NT2/D1 (cell line): Measurements from ENCODE around the gene CBLN4.

ENCODE experiments used
- DNase-seq: peaks from one replicate; pipeline ENCODE4 v3.0.0-alpha.2; 2011; ENCODE audit warnings: low read depth, low spot score
- H3K27me3 ChIP-seq: 2 replicates; pipeline ENCODE4 v1.6.0; 2011; ENCODE audit warnings: mild to moderate bottlenecking; ENCODE audit not compliant: insufficient read length, insufficient read depth
- H3K36me3 ChIP-seq: 2 replicates; pipeline ENCODE4 v1.6.1; 2011; ENCODE audit warnings: mild to moderate bottlenecking, low read length, mixed read lengths; ENCODE audit not compliant: insufficient read depth, insufficient read length
- H3K4me1 ChIP-seq: 2 replicates; pipeline ENCODE4 v1.5.1; 2011; ENCODE audit not compliant: insufficient read depth, insufficient read length
- H3K4me3 ChIP-seq: 2 replicates; pipeline ENCODE4 v1.5.1; 2011; ENCODE audit warnings: low read depth; ENCODE audit not compliant: insufficient read length
- H3K9ac ChIP-seq: 2 replicates; pipeline ENCODE4 v1.6.0; 2011; ENCODE audit warnings: low read depth; ENCODE audit not compliant: insufficient read length
- H3K9me3 ChIP-seq: 2 replicates; pipeline ENCODE4 v1.5.1; 2011; ENCODE audit warnings: mild to moderate bottlenecking, low read length; ENCODE audit not compliant: insufficient read depth
- SUZ12 ChIP-seq: IDR thresholded peaks from 2 replicates; pipeline ENCODE4 v1.6.1; 2011; ENCODE audit not compliant: insufficient read length, insufficient read depth; ENCODE audit errors: extremely low read depth
- YY1 ChIP-seq: IDR thresholded peaks from 2 replicates; pipeline ENCODE4 v1.6.1; 2011; ENCODE audit not compliant: insufficient read length, insufficient read depth
- ZNF274 ChIP-seq: IDR thresholded peaks from 2 replicates; pipeline ENCODE4 v1.6.1; 2011; ENCODE audit warnings: mild to moderate bottlenecking, low read depth, low read length

The CBLN4 gene

DNA sequence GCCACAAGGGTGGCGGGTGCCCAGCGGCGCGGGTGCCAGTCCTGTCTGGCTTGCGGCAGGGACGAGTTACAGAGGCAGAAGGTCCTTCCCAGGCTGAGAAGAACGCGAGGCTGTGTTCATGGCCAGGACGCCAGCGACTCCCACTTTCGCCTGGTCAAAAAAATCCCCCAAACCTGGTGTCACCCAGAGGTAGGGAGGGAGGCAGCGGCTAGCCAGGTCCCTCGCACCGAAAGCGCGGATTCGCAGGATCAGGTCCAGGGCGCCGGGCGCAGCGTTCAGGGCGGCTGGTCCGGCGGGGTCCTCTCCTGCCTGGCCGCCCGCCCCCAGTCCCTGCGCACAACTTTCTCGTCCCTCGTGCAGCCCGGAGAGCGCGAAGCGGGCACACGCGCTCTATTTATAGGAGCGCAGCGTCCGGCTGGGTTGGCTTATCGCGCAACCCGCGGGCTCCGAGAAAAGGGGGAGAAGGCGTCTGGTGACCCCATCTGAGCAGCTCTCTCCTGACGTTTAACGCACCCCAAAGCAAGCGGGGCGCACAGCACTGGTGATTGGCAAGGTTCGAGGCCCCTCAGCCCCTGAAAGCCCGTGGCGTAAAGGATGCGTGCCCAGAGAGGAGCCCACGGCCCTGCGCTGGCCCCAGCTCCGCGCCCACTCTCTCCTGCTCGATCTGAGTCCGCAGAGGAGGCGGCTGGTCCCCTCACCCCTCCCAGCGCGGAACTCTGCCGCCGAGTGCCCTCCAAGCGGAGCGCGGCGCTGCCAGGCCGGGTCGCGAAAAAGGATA is 519 bp downstream of the CBLN4 start:
- Histone ChIP-seq H3K36me3 (no peaks in the 10 kb centered on the region), H3K27me3 (peaks cover 82% of the 10 kb centered on the region), H3K4me3 (peak overlapping the region; percentile 68), H3K9ac (peak overlapping the region; percentile 79), H3K9me3 (no peaks in the 10 kb centered on the region), H3K4me1 (no peaks in the 10 kb centered on the region)
- no peak for TF ChIP-seq YY1
- peak; percentile 78 for TF ChIP-seq SUZ12
- TF ChIP-seq ZNF274: no peak
- no peak for DNase-seq

DNA sequence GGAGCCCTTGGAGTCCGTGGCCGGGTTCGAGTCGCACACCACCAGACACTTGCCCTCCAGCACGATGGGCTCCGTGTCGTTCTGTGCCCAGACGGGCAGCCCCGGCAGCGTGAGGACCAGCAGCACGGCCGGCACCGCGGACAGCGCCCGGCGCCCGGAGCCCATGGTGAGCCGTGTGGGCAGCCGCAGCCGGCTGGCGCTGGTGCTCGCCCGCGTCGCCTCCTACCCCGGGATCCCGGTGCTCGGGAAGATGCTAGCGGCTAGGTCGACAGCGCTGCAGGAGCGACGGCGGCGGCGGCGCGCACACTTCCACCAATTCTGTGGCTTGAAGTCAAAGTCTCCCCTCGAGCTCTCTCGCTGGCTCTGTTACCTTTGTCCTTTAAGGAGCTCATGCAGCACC is 1.3 kb downstream of the CBLN4 start:
- Histone ChIP-seq H3K4me3 (peak overlapping the region; percentile 33), H3K36me3 (no peaks in the 10 kb centered on the region), H3K27me3 (peaks cover 82% of the 10 kb centered on the region), H3K9me3 (no peaks in the 10 kb centered on the region), H3K9ac (peak overlapping the region; percentile 23), H3K4me1 (no peaks in the 10 kb centered on the region)
- no peak for DNase-seq
- TF ChIP-seq ZNF274 (no peak), YY1 (no peak), SUZ12 (no peak)

GRCh38 chr20:56002908-56003800 is 2.2 kb downstream of the CBLN4 start:
- H3K4me3 ChIP-seq: peak overlapping the region; percentile 33
- no peaks in the 10 kb centered on the region for H3K9me3 ChIP-seq
- no peak overlapping the region for H3K9ac ChIP-seq
- H3K4me1 ChIP-seq: no peaks in the 10 kb centered on the region
- H3K27me3 ChIP-seq: peaks cover 78% of the 10 kb centered on the region
- H3K36me3 ChIP-seq: no peaks in the 10 kb centered on the region
- DNase-seq: peak; percentile 30
- no peak for TF ChIP-seq ZNF274

GRCh38 chr20:56001890-56002289 is 3.4 kb downstream of the CBLN4 start:
- Histone ChIP-seq H3K9me3 (no peaks in the 10 kb centered on the region), H3K27me3 (peaks cover 65% of the 10 kb centered on the region), H3K4me1 (no peaks in the 10 kb centered on the region), H3K4me3 (no peak overlapping the region), H3K9ac (no peak overlapping the region), H3K36me3 (no peaks in the 10 kb centered on the region)
- no peak for DNase-seq
- TF ChIP-seq YY1 (no peak), SUZ12 (no peak), ZNF274 (no peak)

DNA sequence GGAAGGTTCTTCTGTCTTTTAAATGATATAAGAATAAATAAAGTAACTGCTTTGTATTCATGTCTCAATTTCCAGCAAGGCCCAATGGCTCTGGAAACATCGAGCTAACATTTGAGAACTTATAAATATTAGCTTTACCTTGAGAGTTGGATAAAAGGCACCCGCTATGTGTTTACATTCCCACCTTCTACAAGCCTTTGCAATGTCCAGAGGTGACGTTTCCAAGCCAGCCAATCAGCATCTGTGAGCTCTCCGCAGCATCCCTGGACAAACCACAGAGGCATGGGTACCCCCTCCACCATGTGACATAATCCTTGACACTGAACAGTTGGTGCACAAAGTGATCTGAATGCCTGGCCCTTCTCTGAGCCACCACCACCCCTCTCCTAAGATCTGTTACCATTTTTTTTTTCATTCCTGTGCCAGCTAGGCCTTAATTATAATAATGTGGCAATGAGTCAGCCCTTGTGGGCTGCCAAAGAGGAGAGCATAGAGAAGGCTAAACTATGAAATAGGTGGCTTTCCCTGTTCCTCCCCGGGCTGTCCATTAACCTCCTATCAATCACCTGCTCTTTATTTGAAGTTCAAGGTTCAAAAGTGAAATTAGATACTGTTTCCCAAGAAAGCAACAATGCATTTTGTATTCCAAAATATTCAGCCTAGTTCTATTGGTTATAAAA is 4.1 kb downstream of the CBLN4 start:
- no peaks in the 10 kb centered on the region for H3K36me3 ChIP-seq
- no peak overlapping the region for H3K9ac ChIP-seq
- TF ChIP-seq YY1: no peak
- TF ChIP-seq ZNF274: no peak
- no peak for TF ChIP-seq SUZ12
- DNase-seq: no peak
- H3K4me3 ChIP-seq: no peak overlapping the region
- H3K4me1 ChIP-seq: no peaks in the 10 kb centered on the region
- no peaks in the 10 kb centered on the region for H3K9me3 ChIP-seq
- peaks cover 59% of the 10 kb centered on the region for H3K27me3 ChIP-seq

- Histone ChIP-seq H3K4me1 (no peaks in the 10 kb centered on the region), H3K4me3 (no peak overlapping the region), H3K9ac (no peak overlapping the region), H3K36me3 (no peaks in the 10 kb centered on the region), H3K27me3 (no peaks in the 10 kb centered on the region), H3K9me3 (no peaks in the 10 kb centered on the region)
- DNase-seq: no peak
- TF ChIP-seq SUZ12 (no peak), ZNF274 (no peak), YY1 (no peak)
Observed at GRCh38 chr20:55978550-55978949, 26.8 kb downstream of the CBLN4 start.
